ENCODE data around the gene KRTAP10-6.

KRTAP10-6 gene

DNA sequence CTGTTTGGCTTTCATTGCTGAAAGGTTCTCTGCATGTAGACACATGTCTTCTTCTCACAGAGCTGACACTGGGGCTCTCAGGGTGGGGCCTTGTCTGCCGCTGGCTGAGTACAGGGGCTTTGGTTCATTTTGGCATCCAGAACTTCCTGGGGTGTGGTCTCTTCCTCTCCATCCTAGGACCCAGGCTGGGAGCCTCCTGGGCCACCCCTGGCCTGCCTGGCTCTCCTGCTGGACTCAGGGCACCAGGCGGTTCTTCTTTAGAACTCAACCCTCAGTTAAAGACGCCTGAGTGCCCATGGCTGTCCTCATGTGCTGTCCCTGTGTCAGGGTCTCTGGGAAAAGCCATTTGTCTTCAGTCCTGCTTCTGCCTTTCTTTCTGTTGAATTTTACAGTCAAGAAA, 6.4 kb downstream of the KRTAP10-6 start:
- no peak overlapping the region for H2AFZ ChIP-seq (ENCODE audit: low read length)
- H3K9me2 ChIP-seq (replicated peaks; ENCODE audit: low read depth, low read length): no peaks in the 10 kb centered on the region
- H3F3A ChIP-seq (ENCODE audit: low read depth): no peaks in the 10 kb centered on the region; the same call in 1 of the 2 replicates
- no peak for TF ChIP-seq CTCF (conservative IDR thresholded peaks at IDR 0.05; ENCODE audit: low read length)
- H3K9ac ChIP-seq (ENCODE audit: low read depth, low read length, poor library complexity, severe bottlenecking): no peak overlapping the region
- H3K9me3 ChIP-seq (ENCODE audit: insufficient read depth, low read depth, low read length): peaks cover 6% of the 10 kb centered on the region; the same call in 1 of the 2 replicates
- no peaks in the 10 kb centered on the region for H3K27me3 ChIP-seq (ENCODE audit: insufficient read depth, low read length, poor library complexity, severe bottlenecking)
- no peak overlapping the region for H3K4me2 ChIP-seq (ENCODE audit: low read depth, low read length, poor library complexity, severe bottlenecking)
- H3K36me3 ChIP-seq (ENCODE audit: insufficient read depth, low read length): no peaks in the 10 kb centered on the region
- no peaks in the 10 kb centered on the region for H3K4me1 ChIP-seq (ENCODE audit: insufficient read depth, low read length, poor library complexity, severe bottlenecking)
- H3K4me3 ChIP-seq (ENCODE audit: low read length, poor library complexity, severe bottlenecking): no peak overlapping the region
- H4K20me1 ChIP-seq (ENCODE audit: insufficient read depth, low read length, poor library complexity, severe bottlenecking): no peaks in the 10 kb centered on the region
- no peaks in the 10 kb centered on the region for H3K79me2 ChIP-seq (ENCODE audit: insufficient read depth, low read length)

- Histone ChIP-seq H2AFZ (ENCODE audit: low read length) (no peak overlapping the region), H3K36me3 (ENCODE audit: insufficient read depth, low read length) (no peaks in the 10 kb centered on the region), H3K27me3 (ENCODE audit: insufficient read depth, low read length, poor library complexity, severe bottlenecking) (no peaks in the 10 kb centered on the region), H3F3A (ENCODE audit: low read depth) (no peaks in the 10 kb centered on the region; the same call in 1 of the 2 replicates), H3K9me2 (replicated peaks; ENCODE audit: low read depth, low read length) (no peaks in the 10 kb centered on the region), H3K9ac (ENCODE audit: low read depth, low read length, poor library complexity, severe bottlenecking) (no peak overlapping the region), H3K4me2 (ENCODE audit: low read depth, low read length, poor library complexity, severe bottlenecking) (no peak overlapping the region), H4K20me1 (ENCODE audit: insufficient read depth, low read length, poor library complexity, severe bottlenecking) (no peaks in the 10 kb centered on the region), H3K4me3 (ENCODE audit: low read length, poor library complexity, severe bottlenecking) (no peak overlapping the region), H3K9me3 (ENCODE audit: insufficient read depth, low read depth, low read length) (peaks cover 6% of the 10 kb centered on the region; the same call in 1 of the 2 replicates), H3K79me2 (ENCODE audit: insufficient read depth, low read length) (no peaks in the 10 kb centered on the region), H3K4me1 (ENCODE audit: insufficient read depth, low read length, poor library complexity, severe bottlenecking) (no peaks in the 10 kb centered on the region)
- TF ChIP-seq CTCF (conservative IDR thresholded peaks at IDR 0.05; ENCODE audit: low read length): no peak
- no peak for TF ChIP-seq EZH2phosphoT487 (IDR thresholded peaks at IDR 0.05; ENCODE audit: borderline replicate concordance)
These were observed 8.5 kb downstream of the KRTAP10-6 start for GRCh38 chr21:44583800-44584147.

DNA sequence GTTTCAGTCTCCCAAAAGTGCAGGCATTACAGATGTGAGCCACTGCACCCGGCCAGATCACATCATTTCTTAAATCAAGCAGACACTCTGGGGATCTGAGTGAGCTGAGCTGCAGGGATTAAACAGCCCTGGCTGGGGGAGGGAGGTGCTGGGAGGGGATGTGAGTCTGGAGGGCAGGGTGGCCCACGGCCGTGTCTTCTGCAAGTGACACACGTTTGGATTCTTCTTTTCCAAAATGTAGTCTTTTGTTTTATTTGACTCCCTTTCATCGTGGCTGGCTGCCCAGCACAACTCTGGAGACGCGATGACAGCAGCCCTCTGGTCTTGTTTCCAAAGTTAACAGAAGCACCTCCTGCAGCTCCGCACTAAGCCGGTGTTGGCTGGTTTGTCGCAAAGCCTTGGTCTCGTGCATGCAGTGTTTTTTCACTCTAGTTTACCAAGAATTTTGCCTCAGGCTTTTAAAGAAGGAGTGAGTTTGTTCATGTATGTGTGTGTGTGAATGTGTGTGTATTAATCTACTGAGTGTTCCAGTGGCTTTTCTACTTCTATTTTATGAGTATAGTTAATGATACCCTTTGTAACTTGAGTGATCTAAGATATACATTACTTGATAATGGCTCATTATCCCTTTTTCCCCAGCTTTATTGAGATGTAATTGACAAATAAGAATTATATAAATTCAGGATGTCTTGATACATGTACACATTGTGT, 9.1 kb downstream of the KRTAP10-6 start:
- H3K9ac ChIP-seq (ENCODE audit: low read depth, low read length, poor library complexity, severe bottlenecking): no peak overlapping the region
- H4K20me1 ChIP-seq (ENCODE audit: insufficient read depth, low read length, poor library complexity, severe bottlenecking): no peaks in the 10 kb centered on the region
- no peaks in the 10 kb centered on the region for H3K36me3 ChIP-seq (ENCODE audit: insufficient read depth, low read length)
- H3K79me2 ChIP-seq (ENCODE audit: insufficient read depth, low read length): no peaks in the 10 kb centered on the region
- no peak overlapping the region for H2AFZ ChIP-seq (ENCODE audit: low read length)
- no peak for TF ChIP-seq EZH2phosphoT487 (IDR thresholded peaks at IDR 0.05; ENCODE audit: borderline replicate concordance)
- no peak for TF ChIP-seq CTCF (conservative IDR thresholded peaks at IDR 0.05; ENCODE audit: low read length)
- no peak overlapping the region for H3K4me2 ChIP-seq (ENCODE audit: low read depth, low read length, poor library complexity, severe bottlenecking)
- H3F3A ChIP-seq (ENCODE audit: low read depth): no peaks in the 10 kb centered on the region; the same call in 1 of the 2 replicates
- no peaks in the 10 kb centered on the region for H3K4me1 ChIP-seq (ENCODE audit: insufficient read depth, low read length, poor library complexity, severe bottlenecking)
- H3K9me2 ChIP-seq (replicated peaks; ENCODE audit: low read depth, low read length): no peaks in the 10 kb centered on the region
- no peak overlapping the region for H3K4me3 ChIP-seq (ENCODE audit: low read length, poor library complexity, severe bottlenecking)
- H3K9me3 ChIP-seq (ENCODE audit: insufficient read depth, low read depth, low read length): peaks cover 6% of the 10 kb centered on the region; the same call in 1 of the 2 replicates
- no peaks in the 10 kb centered on the region for H3K27me3 ChIP-seq (ENCODE audit: insufficient read depth, low read length, poor library complexity, severe bottlenecking)

Measured in Loucy (cell line).